Ecto neural progenitor cell (in vitro differentiated cells): ENCODE measurements around the gene LAYN.

Experiments
- DNase-seq: peaks from one replicate; pipeline ENCODE4 v3.0.0-alpha.2; 2018; ENCODE audit warnings: low spot score

Gene LAYN

DNA sequence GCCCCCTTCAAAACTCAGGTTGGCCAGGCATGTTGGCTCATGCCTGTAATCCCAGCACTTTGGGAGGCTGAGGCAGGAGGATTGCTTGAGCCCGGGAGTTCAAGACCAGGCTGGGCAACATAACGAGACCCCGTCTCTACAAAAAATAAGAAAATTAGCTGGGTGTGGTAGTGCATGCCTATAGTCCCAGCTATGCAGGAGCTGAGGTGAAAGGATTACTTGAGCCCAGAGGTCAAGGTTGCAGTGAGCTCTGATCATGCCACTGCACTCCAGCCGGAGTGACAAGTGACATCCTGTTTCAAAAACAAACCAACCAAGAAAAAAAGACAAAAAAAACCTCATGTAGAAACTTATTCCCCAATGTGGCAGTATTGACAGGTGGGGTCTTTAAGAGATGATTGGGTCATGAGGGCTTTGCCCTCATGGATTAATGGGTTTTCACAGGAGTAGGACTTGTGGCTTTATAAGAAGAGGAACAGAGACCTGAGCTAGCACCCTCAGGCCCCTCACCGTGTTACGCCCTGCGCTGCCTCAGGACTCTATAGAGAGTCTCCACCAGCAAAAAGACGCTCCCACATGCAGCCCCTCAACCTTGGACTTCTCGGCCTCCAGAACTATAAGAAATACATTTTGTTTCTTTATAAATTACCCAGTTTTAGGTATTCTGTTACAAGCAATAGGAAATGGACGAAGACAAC lies 22.3 kb downstream of the LAYN start:
- no peak for DNase-seq

DNA sequence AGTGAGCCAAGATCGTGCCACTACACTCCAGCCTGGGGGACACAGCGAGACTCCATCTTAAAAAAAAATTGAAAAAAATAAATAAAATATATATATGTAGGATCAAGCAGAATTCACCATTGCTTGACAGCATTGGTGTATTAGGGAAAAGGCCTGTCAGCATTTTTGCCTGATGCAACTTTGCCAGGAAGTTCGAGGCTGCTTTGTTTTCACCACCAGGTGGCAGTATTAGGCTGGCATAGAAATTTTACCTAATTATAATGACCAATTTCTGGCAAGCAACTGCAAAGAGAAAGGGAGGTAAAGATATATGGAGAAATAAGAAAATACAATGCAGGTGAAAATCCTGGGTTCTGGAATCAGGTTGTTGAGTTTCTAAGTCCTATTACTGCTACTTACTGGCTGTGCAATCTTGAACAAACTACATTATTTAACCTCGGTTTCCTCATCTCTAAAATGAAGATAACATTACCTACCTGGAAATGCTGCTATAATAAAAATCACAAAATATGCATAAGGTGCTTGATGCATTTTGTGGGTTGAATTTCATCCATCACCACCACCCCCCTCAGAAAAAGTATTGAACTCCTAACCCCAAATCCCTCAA lies 24.7 kb downstream of the LAYN start:
- DNase-seq: peak; percentile 54

DNA sequence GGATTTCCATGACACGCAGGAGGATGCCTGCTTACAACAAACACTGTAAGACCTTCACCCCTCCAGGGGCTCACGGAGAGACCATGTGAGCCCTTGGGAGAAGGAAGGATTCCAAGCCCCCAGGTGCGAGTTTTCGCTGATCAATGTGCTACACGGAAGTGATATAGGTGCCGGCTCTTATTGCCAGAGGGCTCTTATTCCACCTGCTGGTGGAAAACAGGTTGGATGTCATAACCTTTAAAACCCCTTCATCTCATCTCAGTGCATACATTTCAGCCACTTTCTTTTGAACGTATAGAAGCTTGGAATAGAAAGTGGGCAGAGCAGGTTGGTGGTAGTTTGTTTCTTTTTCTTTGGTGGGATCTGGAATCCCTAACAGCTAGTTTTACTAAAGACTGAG lies 25.8 kb downstream of the LAYN start:
- no peak for DNase-seq

DNA sequence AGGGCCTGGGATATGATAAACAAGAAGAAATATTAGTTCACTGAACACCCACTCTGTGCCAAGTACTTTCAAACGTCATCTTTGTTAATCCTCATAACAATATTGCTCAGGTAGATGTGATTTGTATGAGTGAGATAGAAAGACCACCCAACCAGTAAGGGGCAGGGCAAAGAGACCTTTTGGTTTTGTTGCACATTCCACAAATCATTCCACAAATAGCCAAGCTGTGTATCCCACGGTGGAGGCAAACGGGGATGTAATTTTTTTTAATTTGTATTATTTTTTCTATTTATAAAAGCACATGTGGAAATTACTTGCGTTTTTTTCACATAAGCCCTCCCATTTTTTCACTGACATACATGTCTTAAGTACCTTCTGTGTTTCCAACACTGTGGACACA lies 29.0 kb downstream of the LAYN start:
- DNase-seq: no peak

DNA sequence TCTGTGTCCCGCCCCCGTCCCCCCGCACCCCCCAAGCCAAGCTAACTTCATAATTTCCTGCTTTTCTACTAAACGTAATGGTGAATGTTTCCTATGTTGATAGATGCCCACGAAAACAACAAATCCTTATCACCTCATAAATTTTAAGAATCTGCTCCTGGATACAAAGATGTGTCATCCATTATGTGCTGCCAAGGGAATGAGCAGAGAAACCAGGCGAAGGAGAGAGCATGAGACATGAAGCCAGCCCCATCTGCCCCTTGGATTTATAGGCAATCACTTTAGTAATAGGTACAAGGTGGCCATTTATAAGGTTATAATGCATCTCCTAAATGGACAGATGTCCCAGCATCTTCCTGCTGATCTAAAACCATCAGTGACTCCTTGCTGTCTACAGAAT lies 30.3 kb downstream of the LAYN start:
- no peak for DNase-seq

DNA sequence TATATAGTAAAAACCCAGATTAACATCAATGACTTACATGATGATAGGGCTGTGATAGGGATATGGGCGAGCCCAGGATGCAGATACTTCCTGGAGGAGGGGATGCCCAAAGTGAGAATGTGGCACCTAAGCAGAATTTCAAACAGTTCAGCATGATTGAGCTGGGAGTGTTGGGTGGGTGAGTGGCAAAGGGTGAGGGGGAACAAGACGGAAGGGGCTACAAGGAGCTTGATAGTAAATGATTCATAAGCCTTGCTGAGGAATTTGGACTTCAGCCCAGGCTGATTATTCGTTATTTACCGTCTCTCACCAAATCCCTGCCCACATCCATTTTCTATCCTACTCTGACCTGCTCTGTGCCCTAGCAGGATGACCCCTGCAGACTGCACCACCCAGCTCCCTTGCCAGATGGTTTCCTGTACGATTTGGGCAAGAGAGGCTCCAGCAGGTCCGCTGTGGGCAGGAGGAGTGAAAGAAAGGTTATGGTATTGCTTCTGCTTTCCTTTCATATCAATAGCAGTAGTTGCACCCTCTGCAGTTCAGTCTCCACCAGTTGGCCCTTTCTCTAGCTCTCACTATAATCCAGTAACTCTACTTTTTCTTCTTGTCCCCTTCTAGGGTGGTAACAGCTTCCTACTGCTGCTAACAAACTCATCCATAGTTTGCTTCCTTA lies 31.4 kb downstream of the LAYN start:
- no peak for DNase-seq

DNA sequence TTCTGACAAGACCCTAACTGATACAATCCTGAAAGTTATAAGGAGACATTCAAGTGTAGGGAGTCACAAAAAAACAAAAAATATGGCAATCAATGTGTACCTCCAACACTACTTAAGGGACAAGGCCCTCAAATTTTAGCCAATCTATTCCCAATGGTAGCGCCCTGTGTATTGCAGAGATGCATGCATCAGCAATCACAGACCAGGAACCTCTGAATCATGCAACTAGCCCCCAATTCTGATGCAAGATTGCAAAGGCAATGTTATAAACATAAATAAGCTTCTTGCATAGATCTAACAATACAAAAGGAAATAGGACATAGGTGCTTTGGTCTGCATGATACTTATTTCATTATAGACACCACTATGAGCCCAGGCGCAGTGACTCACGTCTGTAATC lies 32.1 kb downstream of the LAYN start:
- no peak for DNase-seq

DNA sequence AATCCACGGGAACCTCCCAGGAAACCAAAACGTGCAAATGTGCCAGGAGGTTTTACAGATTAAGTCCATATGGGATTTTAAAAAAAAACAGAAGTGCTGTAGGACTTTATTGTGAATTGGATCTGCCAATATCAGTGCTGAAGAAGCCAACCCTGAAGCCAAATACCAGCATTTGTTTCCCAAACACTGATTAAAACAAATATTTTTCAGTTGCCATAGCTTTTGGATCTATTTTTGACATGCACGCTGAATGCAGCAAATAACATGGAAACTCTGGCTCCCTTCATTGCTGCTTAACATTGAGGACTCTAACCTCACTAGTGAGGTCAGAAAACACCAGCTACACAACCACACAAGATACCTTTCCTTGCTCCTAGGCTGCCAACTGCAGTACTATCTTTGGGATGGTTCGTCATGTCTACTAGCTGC lies 33.3 kb downstream of the LAYN start:
- no peak for DNase-seq

DNA sequence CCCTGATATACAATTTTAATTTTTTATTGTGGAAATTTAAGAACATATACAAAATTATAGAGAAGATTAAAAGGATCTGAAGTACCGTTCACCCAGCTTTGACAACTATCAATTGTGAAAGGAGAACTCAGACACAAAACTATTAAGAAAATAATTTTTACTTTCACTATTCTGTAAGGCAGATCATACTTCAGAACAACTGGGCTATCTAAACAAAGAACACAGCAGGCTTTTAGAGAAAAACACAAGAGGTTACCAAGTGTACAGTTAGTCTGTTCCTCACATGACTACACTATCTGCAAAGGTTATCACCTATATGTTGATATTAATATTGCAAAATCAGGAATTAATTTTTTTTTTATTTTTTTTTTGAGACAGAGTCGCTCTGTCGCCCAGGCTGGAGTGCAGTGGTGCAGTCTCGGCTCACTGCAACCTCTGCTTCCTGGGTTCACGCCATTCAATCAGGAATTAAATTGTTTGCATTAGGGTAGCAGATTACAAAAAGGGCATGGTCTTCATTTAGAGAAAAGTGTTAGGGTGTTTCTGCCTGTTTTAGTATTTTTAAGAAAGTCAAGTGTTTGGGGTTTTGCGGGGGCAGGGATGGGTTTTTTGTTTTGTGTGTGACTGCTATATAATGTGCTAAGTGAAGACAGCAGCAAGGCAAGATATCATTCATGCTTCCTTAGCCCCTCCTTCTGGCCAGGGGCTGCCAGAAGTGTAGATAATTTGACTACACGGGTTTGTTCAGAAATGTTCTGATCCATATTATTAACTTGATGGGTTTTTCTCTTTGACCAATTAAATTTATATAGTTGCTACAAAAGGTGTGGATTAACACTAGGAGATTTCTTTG lies 34.1 kb downstream of the LAYN start:
- DNase-seq: no peak

DNA sequence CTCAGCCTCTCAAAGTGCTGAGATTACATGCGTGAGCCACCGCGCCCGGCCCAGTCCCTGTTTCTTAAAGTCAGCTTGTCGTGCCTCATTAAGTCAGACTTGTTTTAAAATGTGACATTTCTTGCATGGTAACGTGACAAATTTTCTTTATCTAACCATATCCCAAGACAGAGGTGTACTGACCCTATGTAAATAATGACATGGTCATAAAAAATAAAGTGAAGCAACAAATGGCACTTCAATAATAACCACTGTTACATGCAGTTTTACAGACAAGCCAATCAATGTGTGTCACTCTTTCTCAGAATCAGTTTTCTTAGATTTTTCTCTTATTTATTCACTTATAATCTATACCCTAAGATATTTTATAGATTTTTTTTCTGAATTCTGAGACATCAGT lies 35.2 kb downstream of the LAYN start:
- no peak for DNase-seq

DNA sequence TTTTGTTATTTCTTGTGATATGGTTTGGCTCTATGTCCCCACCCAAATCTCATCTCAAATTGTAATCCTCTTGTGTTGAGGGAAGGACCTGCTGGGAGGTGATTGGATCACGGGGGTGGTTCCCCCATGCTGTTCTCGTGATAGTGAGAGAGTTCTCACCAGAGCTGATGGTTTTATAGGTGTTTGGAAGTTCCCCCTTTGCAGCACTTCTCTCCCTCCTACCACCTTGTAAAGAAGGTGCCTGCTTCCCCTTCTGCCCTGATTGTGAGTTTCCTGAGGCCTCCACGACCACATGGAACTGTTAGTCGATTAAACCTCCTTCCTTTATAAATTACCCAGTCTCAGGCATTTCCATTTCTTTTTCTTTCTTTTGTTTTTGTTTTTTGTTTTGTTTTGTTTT lies 37.3 kb downstream of the LAYN start:
- no peak for DNase-seq

DNA sequence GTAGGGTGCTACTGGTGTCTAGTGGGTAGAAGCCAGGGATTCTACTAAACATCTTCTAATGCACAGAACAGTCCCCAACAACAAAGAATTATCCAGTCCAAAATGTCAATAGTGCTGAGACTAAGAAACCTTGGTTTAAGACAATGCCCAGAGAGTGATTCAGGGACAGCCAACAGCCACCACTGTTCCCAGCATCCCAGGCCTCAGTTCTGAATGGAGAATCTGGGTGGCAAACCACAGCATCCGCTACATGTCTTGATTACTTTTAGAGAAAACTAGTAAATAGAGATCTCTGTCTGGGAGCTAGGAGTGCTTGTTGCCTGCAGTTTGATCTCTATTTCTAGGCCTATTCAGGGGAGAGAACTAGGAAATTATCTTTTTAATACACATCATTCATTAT lies 40.8 kb downstream of the LAYN start:
- DNase-seq: no peak

DNA sequence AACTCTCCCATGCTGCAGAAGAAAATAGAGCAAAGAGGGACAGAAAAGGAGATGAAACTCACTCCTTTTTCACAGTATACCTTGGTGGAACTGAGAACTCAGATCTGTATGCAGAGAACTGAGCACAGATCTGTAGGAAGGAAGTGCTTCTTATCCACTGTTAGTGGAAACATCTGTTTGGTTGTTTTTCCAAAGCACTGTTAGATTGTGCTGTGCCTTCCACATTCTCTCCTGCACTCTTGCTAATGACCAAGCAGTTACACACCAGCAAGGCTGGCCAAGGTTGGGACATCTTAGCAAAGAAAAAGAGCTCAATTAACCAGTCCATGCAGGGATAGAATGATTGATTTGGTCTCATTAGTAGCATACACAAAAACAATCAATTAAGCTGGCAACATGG lies 41.6 kb downstream of the LAYN start:
- no peak for DNase-seq

DNA sequence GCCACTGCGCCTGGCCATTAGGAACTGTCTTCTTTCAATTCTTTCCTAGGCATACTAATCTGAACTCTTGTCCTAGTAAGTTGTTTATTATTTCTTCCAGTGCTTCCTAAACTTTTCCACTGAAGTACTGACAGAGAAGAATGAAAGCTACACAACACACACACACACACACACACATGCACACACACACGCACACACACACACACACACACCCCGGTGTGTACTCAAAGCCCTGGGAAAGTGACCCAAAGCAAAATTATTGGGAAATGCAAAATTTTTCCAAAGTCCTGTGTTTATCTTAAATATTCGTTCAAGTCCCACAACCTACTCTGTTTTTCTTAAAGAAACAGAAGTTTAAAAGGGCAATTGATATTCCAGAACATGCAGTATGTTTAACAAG lies 42.4 kb downstream of the LAYN start:
- DNase-seq: no peak

DNA sequence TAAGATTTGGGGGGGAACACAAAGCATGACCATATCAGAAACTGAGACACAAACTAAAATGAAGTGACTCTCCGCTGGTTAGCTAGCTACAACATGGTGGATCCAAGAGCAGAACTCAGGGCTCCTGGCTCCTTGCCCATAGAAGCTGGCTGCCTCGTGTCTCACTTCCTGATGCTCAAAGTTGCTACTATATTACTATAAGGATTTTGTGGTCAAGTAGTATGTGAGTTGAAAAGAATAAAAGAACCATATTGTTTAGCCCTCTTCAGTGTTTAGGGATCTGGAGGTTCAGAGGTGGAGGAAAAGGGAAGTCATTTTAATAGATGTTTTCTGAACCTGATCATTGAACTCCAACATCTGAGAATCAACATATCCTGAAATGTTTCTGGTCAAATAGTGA lies 44.9 kb downstream of the LAYN start:
- DNase-seq: no peak

DNA sequence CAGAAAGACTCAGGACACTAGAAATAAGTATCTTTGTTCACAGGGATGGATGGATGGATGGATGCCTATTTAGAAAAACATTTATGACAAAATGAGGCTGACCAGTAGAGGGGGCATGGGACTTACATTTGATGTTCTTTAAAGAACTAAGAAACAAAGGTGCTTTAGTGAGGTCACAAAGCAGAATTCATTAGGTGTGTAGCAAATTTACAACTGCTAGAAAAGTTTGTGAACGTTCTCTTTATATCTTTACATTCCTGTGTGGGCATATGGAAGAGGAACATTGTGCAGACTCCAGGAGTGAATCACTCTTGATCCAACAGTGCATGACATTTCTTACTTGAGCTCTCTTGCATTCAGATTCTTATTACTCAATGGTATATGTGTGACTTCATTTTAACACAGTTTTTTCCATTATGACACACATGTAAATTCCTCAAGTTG lies 45.9 kb downstream of the LAYN start:
- DNase-seq: no peak

DNA sequence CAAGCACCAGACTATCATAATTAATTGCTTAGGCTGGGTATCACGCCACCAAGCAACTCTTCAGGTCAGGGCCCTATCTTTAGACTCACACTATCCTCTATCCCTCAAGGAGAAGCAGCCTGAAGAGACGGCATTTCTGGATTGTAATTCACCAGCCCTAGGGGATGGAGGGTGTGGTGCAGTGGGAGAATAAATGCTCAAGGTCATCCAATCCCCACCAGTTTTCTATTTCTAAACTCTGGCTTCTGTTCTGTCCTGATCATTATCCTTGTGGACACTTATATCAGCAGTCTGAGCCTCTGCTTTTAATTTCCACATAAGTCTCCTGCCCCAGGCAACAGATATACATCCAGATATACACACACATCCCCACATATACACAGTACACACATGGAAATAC lies 48.6 kb downstream of the LAYN start:
- no peak for DNase-seq

DNA sequence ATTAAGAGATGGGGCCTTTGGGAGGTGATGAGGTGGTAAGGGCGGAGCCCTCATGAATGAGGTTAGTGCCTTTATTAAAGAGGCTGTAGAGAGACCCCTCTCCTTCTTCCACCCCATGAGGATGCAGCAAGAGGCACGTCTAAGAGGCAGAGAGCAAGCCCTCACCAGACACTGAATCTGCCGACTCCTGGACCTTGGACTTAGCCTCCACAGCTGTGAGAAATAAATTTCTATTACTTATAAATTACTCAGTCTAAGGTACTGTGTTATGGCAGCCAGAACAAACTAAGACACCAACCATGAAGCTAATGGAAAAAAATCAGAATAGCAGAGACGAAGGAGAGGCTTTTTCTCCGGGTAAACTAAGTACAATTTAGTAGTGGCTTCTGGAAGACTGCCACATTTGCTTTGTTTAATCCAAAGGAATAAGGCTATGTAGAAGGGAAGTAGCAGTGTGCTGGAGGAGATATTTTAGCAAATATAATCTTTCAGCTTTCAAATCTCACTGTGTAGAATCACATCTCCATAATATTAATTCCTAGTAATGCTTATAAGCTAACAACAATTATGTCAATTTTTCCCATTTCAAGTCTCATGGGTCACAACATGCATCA lies 49.5 kb downstream of the LAYN start:
- DNase-seq: no peak

DNA sequence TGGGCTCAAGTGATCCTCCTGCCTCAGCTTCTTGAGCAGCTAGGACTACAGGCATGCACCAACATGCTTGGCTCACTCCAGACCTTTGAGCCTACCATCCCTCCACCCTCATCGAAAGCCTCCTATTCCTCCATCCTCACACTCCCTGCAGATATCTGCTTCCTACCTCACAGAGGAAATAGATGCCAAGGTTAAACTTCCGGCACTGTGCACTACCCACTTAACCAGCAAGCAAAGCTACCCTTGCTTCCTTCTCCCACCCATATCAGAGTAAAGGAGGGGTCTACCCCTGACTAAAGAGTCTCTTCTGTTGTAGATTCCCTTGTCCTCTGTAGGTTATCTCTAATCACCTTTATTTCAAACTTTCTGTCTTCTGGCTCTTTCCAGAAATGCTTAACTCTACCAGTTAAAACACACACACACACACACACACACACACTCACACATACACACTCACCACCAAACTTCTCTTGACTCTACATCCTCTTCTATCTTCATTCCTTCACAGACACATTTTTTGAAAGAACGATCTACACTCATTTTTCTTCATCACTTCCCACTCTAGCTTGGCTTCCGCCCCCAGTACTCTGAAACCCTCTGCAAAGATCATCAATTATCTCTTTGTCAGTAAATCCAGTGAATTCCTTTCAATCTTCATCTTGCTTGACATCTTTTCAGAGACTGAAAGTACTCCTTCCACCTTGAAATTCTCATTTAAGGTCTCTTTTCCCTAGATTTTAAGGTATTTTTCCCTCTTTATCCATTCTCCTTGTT lies 50.9 kb downstream of the LAYN start:
- DNase-seq: no peak

DNA sequence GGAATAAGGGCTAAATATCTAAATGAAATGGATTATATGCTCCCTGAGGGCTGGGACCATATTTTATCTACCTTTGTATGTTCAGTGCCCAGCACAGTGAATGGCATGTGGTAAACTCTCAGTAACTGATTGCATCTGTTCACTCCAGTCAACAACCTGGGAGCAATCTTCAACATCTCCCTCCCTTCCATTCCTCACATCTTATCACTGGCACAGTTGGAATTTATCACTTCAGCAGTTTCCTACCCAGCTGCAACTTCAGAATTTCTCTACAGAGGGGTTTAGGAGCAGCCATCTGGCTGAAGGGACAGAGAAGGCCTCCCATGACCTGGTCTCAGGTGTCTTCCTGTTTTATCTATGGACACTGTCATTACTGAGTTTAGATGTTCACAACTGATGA lies 52.0 kb downstream of the LAYN start:
- no peak for DNase-seq

DNA sequence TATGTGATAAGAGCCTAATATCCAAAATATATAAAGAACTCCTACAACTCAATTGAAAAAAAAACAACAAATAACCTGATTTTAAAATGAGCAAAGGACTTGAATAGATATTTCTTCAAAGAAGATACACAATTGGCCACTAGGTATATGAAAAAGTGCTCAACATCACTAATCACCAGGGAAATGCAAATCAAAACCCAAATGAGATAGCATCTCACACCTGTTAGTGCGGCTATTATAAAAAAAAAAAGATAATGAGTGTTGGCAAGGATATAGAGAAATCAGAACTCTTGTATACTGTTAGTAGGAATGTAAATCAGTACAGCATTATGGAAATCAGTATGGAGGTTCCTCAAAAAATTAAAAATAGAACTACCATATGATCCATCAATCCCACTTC lies 55.8 kb downstream of the LAYN start:
- DNase-seq: no peak
